WERI-Rb-1 (cell line): ENCODE results near the gene RAB11A.

Experiments
- DNase-seq: peaks from one replicate; pipeline ENCODE4 v3.0.0-alpha.2; 2020
- H3K27ac ChIP-seq: fragments of 250-450 bp; sonication (Bioruptor Pico); 2 replicates; pipeline ENCODE4 v1.5.1; 2020; ENCODE audit warnings: mild to moderate bottlenecking, moderate library complexity
- H3K27me3 ChIP-seq: fragments of 250-450 bp; sonication (Bioruptor Pico); 2 replicates; pipeline ENCODE4 v1.5.1; 2021; ENCODE audit warnings: mild to moderate bottlenecking, low read depth, moderate library complexity; ENCODE audit not compliant: insufficient read depth, severe bottlenecking
- H3K36me3 ChIP-seq: fragments of 250-450 bp; sonication (Bioruptor Pico); 2 replicates; pipeline ENCODE4 v1.5.1; 2020; ENCODE audit warnings: mild to moderate bottlenecking, moderate library complexity
- H3K4me3 ChIP-seq: 2 replicates; pipeline ENCODE4 v1.5.1; 2011; ENCODE audit warnings: low read depth, mild to moderate bottlenecking, control low read depth, low read length
- H3K9me3 ChIP-seq: fragments of 250-450 bp; sonication (Bioruptor Pico); 2 replicates; pipeline ENCODE4 v1.5.1; 2021; ENCODE audit warnings: mild to moderate bottlenecking, moderate library complexity; ENCODE audit not compliant: severe bottlenecking
- CTCF ChIP-seq: IDR thresholded peaks from 2 replicates; pipeline ENCODE4 v1.5.1; 2011; ENCODE audit warnings: low read depth, mild to moderate bottlenecking, control low read depth, inconsistent platforms, low read length

The RAB11A gene

DNA sequence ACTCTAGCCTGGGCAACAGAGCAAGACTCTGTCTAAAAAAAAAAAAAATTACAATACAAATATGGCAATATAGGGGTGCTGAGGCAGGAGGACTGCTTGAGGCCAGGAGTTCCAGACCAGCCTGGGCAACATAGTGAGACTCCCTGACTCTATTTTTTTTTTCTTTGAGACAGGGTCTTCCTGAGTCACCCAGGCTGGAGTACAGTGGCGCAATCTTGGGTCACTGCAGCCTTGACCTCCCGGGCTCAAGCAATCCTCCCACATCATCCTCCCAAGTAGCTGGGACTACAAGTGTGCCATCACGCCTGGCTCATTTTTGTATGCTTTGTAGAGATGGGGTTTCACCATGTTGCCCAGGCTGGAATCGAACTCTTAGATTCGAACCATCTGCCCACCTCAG lies 17.3 kb upstream of the RAB11A start:
- TF ChIP-seq CTCF = no peak
- Histone ChIP-seq H3K27ac (no peak overlapping the region), H3K9me3 (no peaks in the 10 kb centered on the region), H3K36me3 (no peaks in the 10 kb centered on the region), H3K4me3 (no peak overlapping the region), H3K27me3 (no peaks in the 10 kb centered on the region)
- no peak for DNase-seq

DNA sequence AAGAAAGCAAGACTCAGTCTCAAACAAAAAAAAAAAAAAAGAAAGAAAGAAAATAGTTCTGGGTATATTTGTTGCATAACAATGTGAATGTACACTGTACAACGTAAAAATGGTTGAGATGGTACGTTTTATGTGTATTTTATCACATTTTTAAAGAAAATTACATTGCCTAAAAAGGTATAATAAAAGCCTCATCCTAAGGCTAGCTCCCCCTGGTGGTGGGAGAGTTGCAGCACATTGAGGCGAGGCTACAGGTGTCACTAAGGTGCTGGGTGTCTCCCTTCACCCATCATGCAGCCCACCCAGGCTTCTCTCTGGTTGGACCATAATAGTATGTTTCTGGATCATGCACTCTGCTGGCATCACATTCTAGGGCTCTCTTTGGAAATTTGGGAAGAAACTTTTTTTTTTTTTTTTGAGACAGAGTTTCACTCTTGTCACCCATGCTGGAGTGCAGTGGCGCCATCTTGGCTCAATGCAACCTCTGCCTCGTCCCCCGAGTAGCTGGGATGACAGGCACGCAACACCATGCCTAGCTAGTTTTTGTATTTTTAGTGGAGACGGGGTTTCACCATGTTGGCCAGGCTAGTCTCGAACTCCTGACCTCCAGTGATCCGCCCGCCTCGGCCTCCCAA lies 12.4 kb upstream of the RAB11A start:
- Histone ChIP-seq H3K9me3 (no peaks in the 10 kb centered on the region), H3K27me3 (no peaks in the 10 kb centered on the region), H3K36me3 (no peaks in the 10 kb centered on the region), H3K27ac (no peak overlapping the region), H3K4me3 (no peak overlapping the region)
- peak; percentile 69 for DNase-seq
- peak; percentile 75 for TF ChIP-seq CTCF

DNA sequence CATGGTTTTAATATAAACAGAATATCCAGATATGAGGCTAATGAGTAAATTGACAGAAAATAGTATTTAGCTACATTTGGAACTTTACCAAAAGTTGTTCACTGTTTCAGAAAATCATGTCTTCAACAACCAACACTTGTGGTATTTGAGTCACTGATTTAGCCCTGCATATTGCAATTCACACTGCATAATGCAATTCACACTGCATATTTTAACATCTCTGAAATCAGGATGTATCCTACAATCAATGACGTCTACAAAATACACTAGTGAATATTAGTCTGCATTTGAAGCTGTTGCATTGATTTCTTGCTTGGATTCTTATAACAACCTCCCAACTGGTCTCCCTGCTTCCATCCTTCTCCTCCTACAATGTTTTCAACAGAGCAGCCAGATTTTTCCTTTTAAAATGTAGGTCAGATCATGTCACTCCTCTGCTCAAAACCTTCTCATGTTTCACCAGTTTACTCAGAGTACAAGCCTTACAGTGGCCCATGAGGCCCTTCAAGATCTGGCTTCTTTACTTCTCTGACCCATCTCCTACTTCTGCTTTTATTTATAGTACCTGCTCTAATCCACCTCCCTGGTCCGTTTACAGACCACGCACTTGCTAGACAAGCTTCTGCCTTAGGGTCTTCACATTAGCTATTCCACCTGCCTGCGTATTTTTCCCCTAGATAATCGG lies 11.4 kb upstream of the RAB11A start:
- Histone ChIP-seq H3K27ac (no peak overlapping the region), H3K4me3 (no peak overlapping the region), H3K9me3 (no peaks in the 10 kb centered on the region), H3K36me3 (no peaks in the 10 kb centered on the region), H3K27me3 (no peaks in the 10 kb centered on the region)
- no peak for TF ChIP-seq CTCF
- no peak for DNase-seq

DNA sequence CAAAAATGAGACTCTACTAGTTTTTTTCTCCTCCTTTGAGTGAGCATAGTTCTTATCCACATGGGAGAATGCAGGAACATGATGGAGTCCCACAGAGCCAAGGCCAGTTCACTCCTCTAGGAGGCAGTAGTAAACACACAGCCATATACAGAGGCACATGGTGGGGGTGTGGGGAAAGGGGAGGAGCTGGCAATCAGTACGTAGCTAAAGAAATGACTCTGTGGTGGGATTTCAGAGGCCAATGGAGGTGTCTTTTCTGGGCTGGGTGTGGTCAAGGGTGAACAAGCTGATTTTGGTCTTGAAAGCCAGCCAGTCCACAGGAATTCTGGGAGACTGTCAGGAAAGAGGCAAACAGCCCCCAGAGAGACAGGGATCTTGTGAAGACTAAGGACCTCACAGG lies 6.6 kb upstream of the RAB11A start:
- no peaks in the 10 kb centered on the region for H3K9me3 ChIP-seq
- no peak overlapping the region for H3K27ac ChIP-seq
- peak; percentile 74 for TF ChIP-seq CTCF
- no peaks in the 10 kb centered on the region for H3K27me3 ChIP-seq
- DNase-seq = peak; percentile 71
- no peak overlapping the region; the same call in 1 of the 2 replicates for H3K4me3 ChIP-seq
- no peaks in the 10 kb centered on the region for H3K36me3 ChIP-seq

- no peaks in the 10 kb centered on the region for H3K36me3 ChIP-seq
- no peaks in the 10 kb centered on the region for H3K9me3 ChIP-seq
- TF ChIP-seq CTCF = no peak
- H3K27me3 ChIP-seq = no peaks in the 10 kb centered on the region
- H3K27ac ChIP-seq = no peak overlapping the region
- H3K4me3 ChIP-seq = no peak overlapping the region
- no peak for DNase-seq
These were observed 6.2 kb upstream of the RAB11A start for GRCh38 chr15:65863106-65863505.
